GM13976 (cell line): ENCODE data around the gene BCORL1.

Experiments
- DNase-seq: peaks from one replicate; pipeline ENCODE4 v3.0.0; 2012; ENCODE audit warnings: low spot score
- in situ Hi-C: fragments of 300-500 bp; cut with MboI; formaldehyde crosslinking; loops from one replicate; pipeline ENCODE4 v1.12.0; 2022; ENCODE audit warnings: low sequenced_read_pairs, mixed read lengths, inconsistent platforms; ENCODE audit not compliant: unreplicated experiment
- TF ChIP-seq, protein P1 (sequence below): IDR thresholded peaks from 2 replicates; pipeline ENCODE4 v1.5.1; 2012; ENCODE audit warnings: borderline replicate concordance, mild to moderate bottlenecking; ENCODE audit not compliant: insufficient read depth; ENCODE audit errors: extremely low read depth, missing control alignments, control extremely low read depth

BCORL1 gene

DNA sequence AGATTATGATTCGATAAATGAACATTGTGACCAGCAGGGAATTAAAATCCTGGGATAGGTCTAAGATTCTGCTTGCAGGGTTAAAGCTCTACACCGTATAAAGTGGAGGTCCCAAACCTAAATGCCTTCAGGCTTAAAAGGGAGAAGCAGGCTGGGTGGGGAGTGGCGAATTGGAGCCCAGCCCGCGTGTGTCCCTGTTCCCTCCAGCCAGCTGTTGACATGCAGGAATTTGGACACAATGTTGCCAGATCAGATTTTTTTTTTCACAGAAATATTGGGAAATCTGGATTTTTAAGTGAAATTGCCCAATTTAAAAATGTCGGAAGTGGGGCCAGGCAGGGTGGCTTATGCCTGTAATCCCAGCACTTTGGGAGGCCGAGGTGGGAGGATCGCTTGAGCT lies 67.4 kb downstream of the BCORL1 start:
- TF ChIP-seq, protein P1, sequence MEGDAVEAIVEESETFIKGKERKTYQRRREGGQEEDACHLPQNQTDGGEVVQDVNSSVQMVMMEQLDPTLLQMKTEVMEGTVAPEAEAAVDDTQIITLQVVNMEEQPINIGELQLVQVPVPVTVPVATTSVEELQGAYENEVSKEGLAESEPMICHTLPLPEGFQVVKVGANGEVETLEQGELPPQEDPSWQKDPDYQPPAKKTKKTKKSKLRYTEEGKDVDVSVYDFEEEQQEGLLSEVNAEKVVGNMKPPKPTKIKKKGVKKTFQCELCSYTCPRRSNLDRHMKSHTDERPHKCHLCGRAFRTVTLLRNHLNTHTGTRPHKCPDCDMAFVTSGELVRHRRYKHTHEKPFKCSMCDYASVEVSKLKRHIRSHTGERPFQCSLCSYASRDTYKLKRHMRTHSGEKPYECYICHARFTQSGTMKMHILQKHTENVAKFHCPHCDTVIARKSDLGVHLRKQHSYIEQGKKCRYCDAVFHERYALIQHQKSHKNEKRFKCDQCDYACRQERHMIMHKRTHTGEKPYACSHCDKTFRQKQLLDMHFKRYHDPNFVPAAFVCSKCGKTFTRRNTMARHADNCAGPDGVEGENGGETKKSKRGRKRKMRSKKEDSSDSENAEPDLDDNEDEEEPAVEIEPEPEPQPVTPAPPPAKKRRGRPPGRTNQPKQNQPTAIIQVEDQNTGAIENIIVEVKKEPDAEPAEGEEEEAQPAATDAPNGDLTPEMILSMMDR, result no peak
- DNase-seq, result no peak
- in situ Hi-C loops, result loop anchor here (25.0 kb wide), 1 partner anchor 438 kb away; no protein-coding TSS in a partner anchor

DNA sequence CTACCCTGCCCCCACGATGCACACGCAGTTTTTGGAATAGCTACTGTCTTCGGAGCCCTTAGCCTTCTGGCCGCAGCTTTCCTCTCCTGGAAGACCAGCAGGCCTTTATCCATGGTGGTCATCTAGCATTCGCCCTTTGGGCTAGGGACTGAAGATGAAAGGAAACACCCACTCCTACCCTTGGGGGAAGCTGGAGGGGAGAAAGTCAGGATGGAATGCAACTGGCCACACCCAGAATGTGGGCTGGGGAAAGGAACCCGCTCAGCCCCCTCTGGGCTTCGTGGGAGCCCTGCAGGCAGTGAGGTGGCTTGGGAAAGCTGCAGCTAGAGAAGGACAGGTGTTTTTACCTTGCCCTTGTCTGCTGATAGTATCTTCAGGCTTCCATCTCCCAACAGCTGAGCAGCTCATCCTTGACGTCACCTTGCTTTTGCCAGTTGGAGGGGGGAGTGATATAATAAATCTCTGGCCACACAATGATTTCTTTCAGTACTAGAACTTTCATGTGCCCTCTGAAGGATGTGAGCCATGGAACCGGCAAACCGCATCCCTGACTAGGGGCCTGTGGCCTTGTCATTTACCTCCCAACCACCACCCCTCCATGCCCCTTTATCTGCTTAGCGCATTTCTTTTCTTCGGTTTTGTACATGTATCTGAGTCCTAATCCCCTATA lies 68.9 kb downstream of the BCORL1 start:
- no peak for DNase-seq
- in situ Hi-C loops, result loop anchor here (25.0 kb wide), 1 partner anchor 439 kb away; no protein-coding TSS in a partner anchor
- TF ChIP-seq, protein P1, result no peak

DNA sequence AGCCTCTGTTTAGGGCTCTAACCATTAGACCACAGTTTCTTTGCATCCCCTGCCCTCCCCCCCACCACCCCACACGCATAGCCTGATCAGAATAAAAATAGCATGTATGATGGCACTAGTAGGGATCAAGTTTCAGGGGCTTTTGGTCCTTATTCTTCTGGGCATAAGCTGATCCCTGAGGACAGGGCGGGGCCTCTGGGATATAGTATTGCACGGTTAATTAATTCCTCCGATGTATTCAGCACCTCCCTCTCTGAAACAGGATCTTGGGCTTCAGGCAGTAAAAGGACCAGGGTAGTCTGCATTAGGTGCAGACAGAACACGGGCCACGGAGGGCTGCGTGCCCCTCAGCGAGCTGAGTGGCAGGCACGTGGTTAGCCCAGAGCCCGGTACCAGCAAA lies 70.8 kb downstream of the BCORL1 start:
- TF ChIP-seq, protein P1, result no peak
- DNase-seq, result no peak
- in situ Hi-C loops, result loop anchor here (25.0 kb wide), 1 partner anchor 441 kb away; no protein-coding TSS in a partner anchor

DNA sequence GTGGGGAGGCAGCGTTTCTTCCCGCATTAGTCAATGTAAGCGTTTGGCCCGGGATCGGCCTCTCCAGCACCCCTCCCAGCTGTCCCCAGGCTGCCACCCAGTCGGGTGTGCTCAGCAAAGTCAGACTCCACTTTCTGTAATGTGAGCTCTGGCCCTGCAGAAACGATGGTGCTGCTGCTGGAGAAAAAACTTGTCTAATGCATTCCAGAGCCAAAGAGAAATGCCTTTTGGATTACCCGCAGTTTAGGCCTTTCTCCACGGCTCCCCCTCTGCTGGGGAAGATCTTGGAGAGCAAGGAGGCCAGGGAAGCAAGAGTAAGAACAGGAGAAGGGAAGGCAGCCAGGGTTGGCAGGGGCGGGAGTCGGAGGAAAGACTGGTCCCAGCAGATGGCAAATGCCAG lies 72.7 kb downstream of the BCORL1 start:
- in situ Hi-C loops, result loop anchor here (25.0 kb wide), 1 partner anchor 443 kb away; no protein-coding TSS in a partner anchor
- no peak for DNase-seq
- TF ChIP-seq, protein P1, result no peak

DNA sequence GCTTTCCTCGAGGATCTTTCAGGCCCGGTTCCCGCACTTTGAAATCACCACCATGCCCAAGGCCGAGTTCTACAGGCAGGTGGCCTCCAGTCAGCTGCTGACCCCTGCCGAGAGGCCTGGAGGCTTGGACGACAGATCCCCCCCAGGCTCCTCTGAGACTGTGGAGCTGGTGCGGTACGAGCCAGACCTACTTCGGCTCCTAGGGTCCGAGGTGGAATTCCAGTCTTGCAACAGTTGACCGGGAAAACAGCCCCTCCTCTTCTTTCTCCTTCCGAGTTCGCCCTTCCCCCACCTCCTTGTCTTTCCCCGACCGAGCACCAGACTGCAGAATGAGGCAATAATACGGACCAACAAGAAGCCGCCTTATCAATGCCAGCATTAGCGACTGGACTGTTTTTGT lies 73.5 kb downstream of the BCORL1 start:
- DNase-seq, result no peak
- in situ Hi-C loops, result loop anchor here (25.0 kb wide), 1 partner anchor 444 kb away; no protein-coding TSS in a partner anchor
- TF ChIP-seq, protein P1, result no peak

DNA sequence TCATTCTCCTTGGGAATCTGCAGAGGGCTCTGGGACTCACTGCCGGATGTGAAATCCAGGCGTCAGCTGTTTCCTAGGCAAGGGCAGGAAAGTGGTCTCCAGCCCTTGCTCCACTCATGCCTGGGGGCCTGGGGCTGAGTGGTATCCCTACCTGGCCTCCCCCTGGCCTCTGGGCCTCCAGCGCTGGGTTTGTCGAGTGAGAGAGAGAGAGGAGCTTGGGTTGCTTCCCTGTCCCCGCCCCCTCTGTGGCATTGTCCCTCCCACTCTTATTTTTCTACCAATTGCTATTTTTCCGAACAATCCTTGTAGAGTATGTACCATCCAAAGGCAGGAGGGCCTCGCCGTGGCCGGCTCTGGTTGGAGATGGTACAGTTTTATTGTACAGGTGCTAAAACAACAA lies 74.8 kb downstream of the BCORL1 start:
- TF ChIP-seq, protein P1, result no peak
- no peak for DNase-seq
- in situ Hi-C loops, result loop anchor here (25.0 kb wide), 1 partner anchor 445 kb away; no protein-coding TSS in a partner anchor

DNA sequence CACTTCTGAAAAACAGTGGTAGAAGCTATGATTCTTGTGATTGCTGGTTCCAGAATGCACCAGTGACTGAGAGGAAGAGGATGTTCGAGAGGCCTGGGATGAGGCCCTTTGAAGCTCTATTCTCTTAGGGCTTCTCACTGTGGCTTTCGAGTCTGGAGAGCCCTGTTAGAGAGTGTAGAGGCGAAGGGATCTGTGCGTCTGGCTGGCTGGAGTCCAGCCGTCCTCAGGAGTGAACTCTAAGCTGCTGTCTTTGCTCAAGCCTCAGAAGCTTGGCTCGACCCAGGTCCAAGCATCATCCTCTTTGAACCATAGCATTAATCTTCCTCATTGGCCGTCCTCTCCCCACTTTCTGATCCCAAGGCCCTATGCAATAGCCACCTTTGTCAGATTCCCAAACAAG lies 76.2 kb downstream of the BCORL1 start:
- no peak for DNase-seq
- in situ Hi-C loops, result loop anchor here (25.0 kb wide), 1 partner anchor 446 kb away; no protein-coding TSS in a partner anchor

More for the DNA sequence above, 76.2 kb downstream of the BCORL1 start:
- TF ChIP-seq, protein P1, result no peak
